AG10803 (cell line): ENCODE measurements around the gene MEN1.

Experiments
- DNase-seq: peaks from one replicate; pipeline ENCODE4 v3.0.0; 2010; ENCODE audit warnings: low read depth
- H3K4me3 ChIP-seq: 2 replicates; pipeline ENCODE4 v1.5.1; 2011; ENCODE audit warnings: mild to moderate bottlenecking, low read length, control low read depth
- TF ChIP-seq, protein P1 (sequence below): conservative IDR thresholded peaks from 2 replicates; pipeline ENCODE4 v1.5.1; 2011; ENCODE audit warnings: mild to moderate bottlenecking, low read length, control low read depth, inconsistent platforms

The MEN1 gene

GRCh38 chr11:64799256-64799622, 11.1 kb downstream of the MEN1 start:
- TF ChIP-seq, protein P1, sequence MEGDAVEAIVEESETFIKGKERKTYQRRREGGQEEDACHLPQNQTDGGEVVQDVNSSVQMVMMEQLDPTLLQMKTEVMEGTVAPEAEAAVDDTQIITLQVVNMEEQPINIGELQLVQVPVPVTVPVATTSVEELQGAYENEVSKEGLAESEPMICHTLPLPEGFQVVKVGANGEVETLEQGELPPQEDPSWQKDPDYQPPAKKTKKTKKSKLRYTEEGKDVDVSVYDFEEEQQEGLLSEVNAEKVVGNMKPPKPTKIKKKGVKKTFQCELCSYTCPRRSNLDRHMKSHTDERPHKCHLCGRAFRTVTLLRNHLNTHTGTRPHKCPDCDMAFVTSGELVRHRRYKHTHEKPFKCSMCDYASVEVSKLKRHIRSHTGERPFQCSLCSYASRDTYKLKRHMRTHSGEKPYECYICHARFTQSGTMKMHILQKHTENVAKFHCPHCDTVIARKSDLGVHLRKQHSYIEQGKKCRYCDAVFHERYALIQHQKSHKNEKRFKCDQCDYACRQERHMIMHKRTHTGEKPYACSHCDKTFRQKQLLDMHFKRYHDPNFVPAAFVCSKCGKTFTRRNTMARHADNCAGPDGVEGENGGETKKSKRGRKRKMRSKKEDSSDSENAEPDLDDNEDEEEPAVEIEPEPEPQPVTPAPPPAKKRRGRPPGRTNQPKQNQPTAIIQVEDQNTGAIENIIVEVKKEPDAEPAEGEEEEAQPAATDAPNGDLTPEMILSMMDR: no peak
- DNase-seq: no peak
- no peak overlapping the region for H3K4me3 ChIP-seq

DNA sequence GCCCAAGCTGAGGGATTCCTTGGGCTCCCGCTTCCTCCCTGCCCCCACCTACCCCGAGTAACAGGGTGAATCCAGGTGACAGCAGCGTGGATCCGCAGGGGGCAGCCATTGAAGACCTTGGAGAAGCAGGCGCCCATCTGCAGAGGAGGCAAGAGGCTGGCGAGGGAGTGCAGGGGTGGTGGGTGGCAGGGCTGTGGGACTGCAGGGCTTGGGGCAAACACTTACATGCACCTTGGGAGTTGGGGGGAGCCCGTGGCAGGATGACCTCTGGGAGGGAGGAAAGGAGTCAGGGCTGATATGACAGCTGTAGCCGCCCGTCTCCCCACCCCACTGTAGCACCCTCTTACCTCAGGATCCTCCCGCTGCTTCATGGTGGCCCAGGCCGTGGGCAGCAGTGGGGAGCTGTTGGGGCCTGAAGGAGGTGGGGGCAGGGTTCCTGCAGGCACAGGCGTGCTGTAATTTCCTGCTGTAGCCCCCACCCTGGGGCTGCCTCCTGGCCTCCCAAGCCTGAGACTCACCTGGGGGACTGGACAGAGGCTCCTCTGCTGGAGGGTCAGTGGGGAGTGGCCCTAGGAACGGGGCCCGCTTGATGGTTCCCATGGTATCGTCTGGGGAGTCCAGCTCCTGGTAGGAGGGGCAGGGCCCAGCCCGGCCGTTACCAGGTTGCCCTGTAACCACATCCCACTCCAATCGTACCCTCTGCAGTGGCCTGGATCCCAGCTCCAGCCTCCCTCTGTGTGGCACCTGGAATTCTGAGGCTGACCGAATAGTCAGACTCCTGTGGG, 13.4 kb downstream of the MEN1 start:
- TF ChIP-seq, protein P1: no peak
- H3K4me3 ChIP-seq: no peak overlapping the region
- DNase-seq: no peak

- no peak overlapping the region for H3K4me3 ChIP-seq
- TF ChIP-seq, protein P1: no peak
- no peak for DNase-seq
These were observed 14.1 kb downstream of the MEN1 start for GRCh38 chr11:64796047-64796756.

DNA sequence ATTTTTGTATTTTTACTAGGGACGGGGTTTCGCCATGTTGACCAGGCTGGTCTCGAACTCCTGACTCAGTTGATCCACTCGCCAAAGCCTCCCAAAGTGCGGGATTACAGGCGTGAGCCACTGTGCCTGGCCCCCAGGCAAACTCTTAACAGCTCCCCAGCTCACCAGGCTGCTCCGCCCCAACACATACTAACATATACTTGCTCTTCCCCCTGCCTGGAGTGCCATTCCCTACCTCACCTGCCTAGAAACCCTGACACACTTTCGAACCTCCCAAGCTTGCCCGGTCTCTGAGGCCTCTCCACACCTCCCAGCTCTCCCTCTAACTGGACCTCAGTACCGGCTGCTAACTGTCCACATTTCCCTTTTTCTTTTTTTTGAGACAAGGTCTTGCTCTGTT, 15.8 kb downstream of the MEN1 start:
- TF ChIP-seq, protein P1: no peak
- H3K4me3 ChIP-seq: no peak overlapping the region
- no peak for DNase-seq

DNA sequence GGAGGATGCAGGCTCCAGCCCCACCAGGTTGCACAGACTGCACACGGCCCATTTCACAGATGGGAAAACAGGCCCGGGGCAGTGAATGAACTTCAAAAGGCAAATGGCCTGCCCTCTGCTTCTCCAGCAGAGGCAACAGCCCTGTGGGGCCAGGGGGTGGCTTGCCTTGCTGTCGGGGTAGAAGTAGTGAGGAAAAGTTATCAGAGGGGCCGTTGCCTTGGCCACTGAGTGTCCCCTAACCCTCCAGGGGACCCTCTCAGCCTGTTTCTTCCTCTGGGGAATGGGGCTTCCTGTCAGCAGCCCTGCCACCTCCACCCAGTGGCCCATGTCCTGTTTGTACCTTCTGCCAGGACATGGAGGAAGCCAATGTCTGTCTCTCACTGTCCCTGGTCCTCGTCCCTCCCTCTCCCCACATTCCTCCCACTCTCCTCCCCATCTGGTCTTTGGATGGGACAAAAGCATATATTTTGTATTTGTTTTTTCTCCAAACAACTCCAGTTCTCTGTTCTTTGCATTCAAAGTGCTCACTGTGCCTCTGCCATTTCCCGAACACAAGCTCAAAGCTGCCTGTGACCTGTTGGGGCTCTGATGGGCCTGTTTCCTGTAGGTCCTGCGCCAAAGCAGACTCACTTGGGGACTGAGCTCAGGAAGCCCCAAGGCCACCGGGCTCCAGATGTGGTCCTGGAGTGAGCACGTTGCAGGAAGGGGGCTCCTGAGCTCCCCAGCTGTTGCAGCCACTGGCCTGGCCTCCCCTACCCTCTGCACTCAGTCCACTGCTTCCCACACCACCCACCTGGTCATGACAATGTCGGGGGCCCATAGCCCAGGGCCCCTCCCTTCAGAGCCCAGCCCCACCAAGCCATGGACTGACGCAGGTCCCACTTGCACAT, 16.8 kb downstream of the MEN1 start:
- H3K4me3 ChIP-seq: no peak overlapping the region
- TF ChIP-seq, protein P1: no peak
- no peak for DNase-seq

DNA sequence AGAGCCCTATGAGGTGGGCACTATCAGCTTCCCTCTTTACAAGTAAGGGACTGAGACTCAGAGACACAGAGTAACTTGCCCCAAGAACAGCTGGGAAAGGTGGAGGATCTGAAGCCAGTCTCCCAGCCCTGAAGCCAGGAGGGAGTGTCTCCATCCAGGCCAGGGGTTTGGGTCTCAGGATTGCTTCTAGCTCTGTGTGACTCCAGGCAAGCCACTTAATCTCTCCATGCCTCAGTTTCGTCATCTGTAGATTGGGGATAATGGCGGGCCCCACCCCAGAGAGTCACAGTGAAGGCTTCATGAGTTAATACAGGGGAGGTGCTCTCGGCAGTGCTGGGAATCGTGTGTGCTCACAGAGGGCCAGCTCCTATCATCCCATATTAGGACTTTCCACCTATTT, 17.9 kb downstream of the MEN1 start:
- no peak overlapping the region for H3K4me3 ChIP-seq
- TF ChIP-seq, protein P1: no peak
- DNase-seq: no peak
